ENCODE results near the gene EHMT1. TPM values are rescaled to one million over a fixed set of nuclear protein-coding genes. Genes with fewer than 3 reads are reported as not detected.

EHMT1 gene
- total RNA-seq, 2 donors from 2014 or later, result 137 to 139 TPM

DNA sequence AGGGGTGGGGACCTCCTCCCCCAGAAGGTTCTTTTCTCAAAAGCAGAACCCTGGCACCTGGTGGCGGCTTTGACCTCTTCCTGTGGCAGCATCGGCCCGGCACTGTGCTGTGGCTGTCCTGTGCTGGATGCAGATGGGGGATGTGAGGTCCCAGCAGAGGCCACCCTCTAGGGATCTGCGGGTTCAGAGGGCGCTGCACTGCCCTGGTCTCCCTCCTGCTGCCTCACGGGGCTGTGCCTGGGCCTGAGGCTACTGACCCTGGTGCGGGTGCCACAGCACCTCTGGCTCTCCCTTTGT, 182.2 kb downstream of the EHMT1 start:
- H3K4me3 ChIP-seq (ENCODE audit: low read length), result no peak overlapping the region
- H3K36me3 Mint-ChIP-seq (ENCODE audit: low read depth), result peaks cover 88% of the 10 kb centered on the region
- DNase-seq, result no peak
- no peak overlapping the region for H3K4me3 Mint-ChIP-seq
- no peaks in the 10 kb centered on the region for H3K27me3 ChIP-seq (ENCODE audit: control insufficient read depth, insufficient read depth, low read length, poor library complexity, severe bottlenecking)
- H3K9me3 ChIP-seq (ENCODE audit: control insufficient read depth, low read length), result peaks cover 8% of the 10 kb centered on the region
- no peaks in the 10 kb centered on the region for H3K4me1 Mint-ChIP-seq
- H3K27ac ChIP-seq (ENCODE audit: low read depth, low read length), result no peak overlapping the region
- TF ChIP-seq, protein P1, sequence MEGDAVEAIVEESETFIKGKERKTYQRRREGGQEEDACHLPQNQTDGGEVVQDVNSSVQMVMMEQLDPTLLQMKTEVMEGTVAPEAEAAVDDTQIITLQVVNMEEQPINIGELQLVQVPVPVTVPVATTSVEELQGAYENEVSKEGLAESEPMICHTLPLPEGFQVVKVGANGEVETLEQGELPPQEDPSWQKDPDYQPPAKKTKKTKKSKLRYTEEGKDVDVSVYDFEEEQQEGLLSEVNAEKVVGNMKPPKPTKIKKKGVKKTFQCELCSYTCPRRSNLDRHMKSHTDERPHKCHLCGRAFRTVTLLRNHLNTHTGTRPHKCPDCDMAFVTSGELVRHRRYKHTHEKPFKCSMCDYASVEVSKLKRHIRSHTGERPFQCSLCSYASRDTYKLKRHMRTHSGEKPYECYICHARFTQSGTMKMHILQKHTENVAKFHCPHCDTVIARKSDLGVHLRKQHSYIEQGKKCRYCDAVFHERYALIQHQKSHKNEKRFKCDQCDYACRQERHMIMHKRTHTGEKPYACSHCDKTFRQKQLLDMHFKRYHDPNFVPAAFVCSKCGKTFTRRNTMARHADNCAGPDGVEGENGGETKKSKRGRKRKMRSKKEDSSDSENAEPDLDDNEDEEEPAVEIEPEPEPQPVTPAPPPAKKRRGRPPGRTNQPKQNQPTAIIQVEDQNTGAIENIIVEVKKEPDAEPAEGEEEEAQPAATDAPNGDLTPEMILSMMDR (conservative IDR thresholded peaks at IDR 0.05), result no peak
- H3K27ac Mint-ChIP-seq, result no peak overlapping the region
- peaks cover 53% of the 10 kb centered on the region for H3K36me3 ChIP-seq (ENCODE audit: control insufficient read depth, insufficient read depth, low read length)
- peaks cover 2% of the 10 kb centered on the region for H3K9me3 Mint-ChIP-seq
- 93 to 96% methylated on average over 4 to 7 of the region's 7 CpGs for WGBS, 2 experiments (ENCODE audit: insufficient coverage in 1 of 2, insufficient read length in 1 of 2)
- H3K4me1 ChIP-seq (ENCODE audit: control insufficient read depth, insufficient read depth, low read length), result no peaks in the 10 kb centered on the region
- no peak overlapping the region for H3K9ac ChIP-seq (ENCODE audit: extremely low read depth, low read length, poor library complexity, severe bottlenecking)
- no peaks in the 10 kb centered on the region for H3K27me3 Mint-ChIP-seq (ENCODE audit: insufficient read depth)

- H3K4me3 Mint-ChIP-seq, result no peak overlapping the region
- no peaks in the 10 kb centered on the region for H3K4me1 Mint-ChIP-seq
- H3K9ac ChIP-seq (ENCODE audit: extremely low read depth, low read length, poor library complexity, severe bottlenecking), result no peak overlapping the region
- DNase-seq, result no peak
- H3K27me3 ChIP-seq (ENCODE audit: control insufficient read depth, insufficient read depth, low read length, poor library complexity, severe bottlenecking), result no peaks in the 10 kb centered on the region
- no peaks in the 10 kb centered on the region for H3K4me1 ChIP-seq (ENCODE audit: control insufficient read depth, insufficient read depth, low read length)
- no peaks in the 10 kb centered on the region for H3K27me3 Mint-ChIP-seq (ENCODE audit: insufficient read depth)
- TF ChIP-seq, protein P1 (conservative IDR thresholded peaks at IDR 0.05), result no peak
- no peak overlapping the region for H3K4me3 ChIP-seq (ENCODE audit: low read length)
- peaks cover 2% of the 10 kb centered on the region for H3K9me3 Mint-ChIP-seq
- peaks cover 81% of the 10 kb centered on the region for H3K36me3 Mint-ChIP-seq (ENCODE audit: low read depth)
- no peak overlapping the region for H3K27ac ChIP-seq (ENCODE audit: low read depth, low read length)
- peaks cover 8% of the 10 kb centered on the region for H3K9me3 ChIP-seq (ENCODE audit: control insufficient read depth, low read length)
- no peak overlapping the region for H3K27ac Mint-ChIP-seq
- 96 to 97% methylated on average over 2 to 4 of the region's 4 CpGs for WGBS, 2 experiments (ENCODE audit: insufficient coverage in 1 of 2, insufficient read length in 1 of 2)
- peaks cover 51% of the 10 kb centered on the region for H3K36me3 ChIP-seq (ENCODE audit: control insufficient read depth, insufficient read depth, low read length)
Measured at GRCh38 chr9:137802021-137802420, 183.2 kb downstream of the EHMT1 start.

GRCh38 chr9:137802521-137803243, 183.9 kb downstream of the EHMT1 start:
- Mint-ChIP-seq H3K4me1 (no peaks in the 10 kb centered on the region), H3K36me3 (ENCODE audit: low read depth) (peaks cover 76% of the 10 kb centered on the region), H3K9me3 (peaks cover 2% of the 10 kb centered on the region), H3K4me3 (no peak overlapping the region), H3K27me3 (ENCODE audit: insufficient read depth) (no peaks in the 10 kb centered on the region), H3K27ac (no peak overlapping the region)
- H3K36me3 ChIP-seq (ENCODE audit: control insufficient read depth, insufficient read depth, low read length), result peaks cover 48% of the 10 kb centered on the region
- peaks cover 8% of the 10 kb centered on the region for H3K9me3 ChIP-seq (ENCODE audit: control insufficient read depth, low read length)
- no peaks in the 10 kb centered on the region for H3K27me3 ChIP-seq (ENCODE audit: control insufficient read depth, insufficient read depth, low read length, poor library complexity, severe bottlenecking)
- H3K27ac ChIP-seq (ENCODE audit: low read depth, low read length), result no peak overlapping the region
- H3K4me1 ChIP-seq (ENCODE audit: control insufficient read depth, insufficient read depth, low read length), result no peaks in the 10 kb centered on the region
- no peak for DNase-seq
- TF ChIP-seq, protein P1 (conservative IDR thresholded peaks at IDR 0.05), result no peak
- no peak overlapping the region for H3K4me3 ChIP-seq (ENCODE audit: low read length)
- WGBS, 2 experiments (ENCODE audit: insufficient coverage in 1 of 2, insufficient read length in 1 of 2), result 94 to 95% methylated on average over 8 to 19 of the region's 19 CpGs
- no peak overlapping the region for H3K9ac ChIP-seq (ENCODE audit: extremely low read depth, low read length, poor library complexity, severe bottlenecking)
